Measurements from ENCODE around the gene TMEM132A.
"Not testable (repeated sequence)": the region's sequence is repeated elsewhere in the genome, so short reads cannot be mapped to it uniquely, and the experiment has no call there.

TMEM132A gene

GRCh38 chr11:60905551-60906113, 18.6 kb upstream of the TMEM132A start:
- Histone ChIP-seq H3K9ac (ENCODE audit: low read depth in 1 of 2, low read length in 2 of 2) (peak overlapping the region; percentile 80 to 90), H3K36me3 (ENCODE audit: control insufficient read depth in 2 of 2, insufficient read depth in 2 of 2, low read length in 2 of 2) (peaks cover 26 to 30% of the 10 kb centered on the region in 2 donors), H3K27me3 (ENCODE audit: control insufficient read depth in 2 of 2, insufficient read depth in 2 of 2, low read length in 2 of 2) (no peaks in the 10 kb centered on the region), H3K27ac (ENCODE audit: low read depth in 2 of 2, low read length in 2 of 2) (peak overlapping the region; percentile 89 to 91), H3K4me3 (ENCODE audit: low read length in 2 of 2) (peak overlapping the region; percentile 75 to 95), H3K9me3 (ENCODE audit: control insufficient read depth in 2 of 2, low read length in 2 of 2) (no peaks in the 10 kb centered on the region), H3K4me1 (ENCODE audit: control insufficient read depth in 2 of 2, insufficient read depth in 2 of 2, low read length in 2 of 2) (peaks cover 12 to 19% of the 10 kb centered on the region in 2 donors)

GRCh38 chr11:60906132-60906972, 17.9 kb upstream of the TMEM132A start, which contains the start of gene PRPF19:
PRPF19 (minus strand) TSS chr11:60906585; CDS start chr11:60906382, 203 bp downstream.
- peak within 1 kb of the TSS; percentile 89 to 91 for H3K27ac ChIP-seq (ENCODE audit: low read depth in 2 of 2, low read length in 2 of 2)
- peaks cover 12 to 21% of the 10 kb centered on the region in 2 donors for H3K4me1 ChIP-seq (ENCODE audit: control insufficient read depth in 2 of 2, insufficient read depth in 2 of 2, low read length in 2 of 2)
- no peaks in the 10 kb centered on the region for H3K9me3 ChIP-seq (ENCODE audit: control insufficient read depth in 2 of 2, low read length in 2 of 2)
- H3K4me3 ChIP-seq (ENCODE audit: low read length in 2 of 2), result peak within 1 kb of the TSS; percentile 75 to 95
- peak within 1 kb of the TSS; percentile 86 to 90 for H3K9ac ChIP-seq (ENCODE audit: low read depth in 1 of 2, low read length in 2 of 2)
- peaks cover 20 to 23% of the 10 kb centered on the region in 2 donors for H3K36me3 ChIP-seq (ENCODE audit: control insufficient read depth in 2 of 2, insufficient read depth in 2 of 2, low read length in 2 of 2)
- H3K27me3 ChIP-seq (ENCODE audit: control insufficient read depth in 2 of 2, insufficient read depth in 2 of 2, low read length in 2 of 2), result no peaks in the 10 kb centered on the region

GRCh38 chr11:60908803-60909202, 15.5 kb upstream of the TMEM132A start:
- Histone ChIP-seq H3K9ac (ENCODE audit: low read depth in 1 of 2, low read length in 2 of 2) (no peak overlapping the region), H3K9me3 (ENCODE audit: control insufficient read depth in 2 of 2, low read length in 2 of 2) (no peaks in the 10 kb centered on the region), H3K27me3 (ENCODE audit: control insufficient read depth in 2 of 2, insufficient read depth in 2 of 2, low read length in 2 of 2) (no peaks in the 10 kb centered on the region), H3K4me3 (ENCODE audit: low read length in 2 of 2) (no peak overlapping the region), H3K36me3 (ENCODE audit: control insufficient read depth in 2 of 2, insufficient read depth in 2 of 2, low read length in 2 of 2) (no peaks in the 10 kb centered on the region), H3K4me1 (ENCODE audit: control insufficient read depth in 2 of 2, insufficient read depth in 2 of 2, low read length in 2 of 2) (peaks cover 18 to 24% of the 10 kb centered on the region in 2 donors), H3K27ac (ENCODE audit: low read depth in 2 of 2, low read length in 2 of 2) (no peak overlapping the region)

- not testable (repeated sequence) for H3K36me3 ChIP-seq (ENCODE audit: control insufficient read depth in 2 of 2, insufficient read depth in 2 of 2, low read length in 2 of 2); H3K27me3 ChIP-seq (ENCODE audit: control insufficient read depth in 2 of 2, insufficient read depth in 2 of 2, low read length in 2 of 2); H3K9ac ChIP-seq (ENCODE audit: low read depth in 1 of 2, low read length in 2 of 2); H3K9me3 ChIP-seq (ENCODE audit: control insufficient read depth in 2 of 2, low read length in 2 of 2); H3K4me3 ChIP-seq (ENCODE audit: low read length in 2 of 2)
- Histone ChIP-seq H3K27ac (ENCODE audit: low read depth in 2 of 2, low read length in 2 of 2) (peak overlapping the region in 1 of 2 donors; percentile 44), H3K4me1 (ENCODE audit: control insufficient read depth in 2 of 2, insufficient read depth in 2 of 2, low read length in 2 of 2) (peaks cover 15 to 20% of the 10 kb centered on the region in 2 donors)
Measured at GRCh38 chr11:60909680-60910280, 14.5 kb upstream of the TMEM132A start.

- H3K4me1 ChIP-seq (ENCODE audit: control insufficient read depth in 2 of 2, insufficient read depth in 2 of 2, low read length in 2 of 2), result peaks cover 14 to 20% of the 10 kb centered on the region in 2 donors
- no peaks in the 10 kb centered on the region for H3K9me3 ChIP-seq (ENCODE audit: control insufficient read depth in 2 of 2, low read length in 2 of 2)
- peak overlapping the region in 1 of 2 donors; percentile 44 for H3K27ac ChIP-seq (ENCODE audit: low read depth in 2 of 2, low read length in 2 of 2)
- no peaks in the 10 kb centered on the region for H3K27me3 ChIP-seq (ENCODE audit: control insufficient read depth in 2 of 2, insufficient read depth in 2 of 2, low read length in 2 of 2)
- no peak overlapping the region for H3K4me3 ChIP-seq (ENCODE audit: low read length in 2 of 2)
- no peak overlapping the region for H3K9ac ChIP-seq (ENCODE audit: low read depth in 1 of 2, low read length in 2 of 2)
- H3K36me3 ChIP-seq (ENCODE audit: control insufficient read depth in 2 of 2, insufficient read depth in 2 of 2, low read length in 2 of 2), result no peaks in the 10 kb centered on the region
Measured at GRCh38 chr11:60910281-60910687, 14.0 kb upstream of the TMEM132A start.

- Histone ChIP-seq H3K9me3 (ENCODE audit: control insufficient read depth in 2 of 2, low read length in 2 of 2) (no peaks in the 10 kb centered on the region), H3K4me1 (ENCODE audit: control insufficient read depth in 2 of 2, insufficient read depth in 2 of 2, low read length in 2 of 2) (peaks cover 19 to 24% of the 10 kb centered on the region in 2 donors), H3K9ac (ENCODE audit: low read depth in 1 of 2, low read length in 2 of 2) (no peak overlapping the region), H3K27me3 (ENCODE audit: control insufficient read depth in 2 of 2, insufficient read depth in 2 of 2, low read length in 2 of 2) (no peaks in the 10 kb centered on the region), H3K4me3 (ENCODE audit: low read length in 2 of 2) (no peak overlapping the region), H3K27ac (ENCODE audit: low read depth in 2 of 2, low read length in 2 of 2) (peak overlapping the region in 1 of 2 donors; percentile 14), H3K36me3 (ENCODE audit: control insufficient read depth in 2 of 2, insufficient read depth in 2 of 2, low read length in 2 of 2) (no peaks in the 10 kb centered on the region)
Measured at GRCh38 chr11:60910711-60911380, 13.4 kb upstream of the TMEM132A start.

GRCh38 chr11:60912223-60912850, 11.9 kb upstream of the TMEM132A start:
- Histone ChIP-seq H3K4me1 (ENCODE audit: control insufficient read depth in 2 of 2, insufficient read depth in 2 of 2, low read length in 2 of 2) (peaks cover 22 to 25% of the 10 kb centered on the region in 2 donors), H3K36me3 (ENCODE audit: control insufficient read depth in 2 of 2, insufficient read depth in 2 of 2, low read length in 2 of 2) (no peaks in the 10 kb centered on the region), H3K9me3 (ENCODE audit: control insufficient read depth in 2 of 2, low read length in 2 of 2) (no peaks in the 10 kb centered on the region), H3K9ac (ENCODE audit: low read depth in 1 of 2, low read length in 2 of 2) (no peak overlapping the region), H3K27ac (ENCODE audit: low read depth in 2 of 2, low read length in 2 of 2) (no peak overlapping the region), H3K27me3 (ENCODE audit: control insufficient read depth in 2 of 2, insufficient read depth in 2 of 2, low read length in 2 of 2) (no peaks in the 10 kb centered on the region), H3K4me3 (ENCODE audit: low read length in 2 of 2) (no peak overlapping the region)

- H3K27ac ChIP-seq (ENCODE audit: low read depth in 2 of 2, low read length in 2 of 2), result peak overlapping the region; percentile 91 to 94
- H3K4me1 ChIP-seq (ENCODE audit: control insufficient read depth in 2 of 2, insufficient read depth in 2 of 2, low read length in 2 of 2), result peaks cover 22 to 25% of the 10 kb centered on the region in 2 donors
- H3K27me3 ChIP-seq (ENCODE audit: control insufficient read depth in 2 of 2, insufficient read depth in 2 of 2, low read length in 2 of 2), result no peaks in the 10 kb centered on the region
- peaks cover 0 to 3% of the 10 kb centered on the region in 2 donors for H3K36me3 ChIP-seq (ENCODE audit: control insufficient read depth in 2 of 2, insufficient read depth in 2 of 2, low read length in 2 of 2)
- H3K4me3 ChIP-seq (ENCODE audit: low read length in 2 of 2), result peak overlapping the region in 1 of 2 donors; percentile 99
- peak overlapping the region in 1 of 2 donors; percentile 99 for H3K9ac ChIP-seq (ENCODE audit: low read depth in 1 of 2, low read length in 2 of 2)
- no peaks in the 10 kb centered on the region for H3K9me3 ChIP-seq (ENCODE audit: control insufficient read depth in 2 of 2, low read length in 2 of 2)
Measured at GRCh38 chr11:60912851-60913528, 11.3 kb upstream of the TMEM132A start.

All from mucosa of rectum (tissue), 2 donors.